Mesothelial cell of epicardium (in vitro differentiated cells): ENCODE measurements around the gene AFAP1L2. TPM values are rescaled to one million over a fixed set of nuclear protein-coding genes. Genes with fewer than 3 reads are reported as not detected.
A peak's percentile ranks its signal among the peaks of the same experiment; 100 is the strongest.

Experiments used
- DNase-seq, 2 experiments: peaks; one replicate each; pipeline ENCODE4 v3.0.0; 2021; ENCODE audit warnings: low spot score in 2 of 2; ENCODE audit not compliant: unreplicated experiment in 2 of 2
- H3K27ac Mint-ChIP-seq: 2 replicates; pipeline ENCODE4 v1.8.0; 2021; ENCODE audit warnings: mixed read lengths
- H3K27me3 Mint-ChIP-seq: 2 replicates; pipeline ENCODE4 v1.8.0; 2021; ENCODE audit warnings: low read depth, mixed read lengths
- H3K36me3 Mint-ChIP-seq: 2 replicates; pipeline ENCODE4 v1.8.0; 2021; ENCODE audit warnings: mixed read lengths
- H3K4me1 Mint-ChIP-seq: 2 replicates; pipeline ENCODE4 v1.8.0; 2021; ENCODE audit warnings: mixed read lengths
- H3K4me3 Mint-ChIP-seq: 2 replicates; pipeline ENCODE4 v1.8.0; 2021; ENCODE audit warnings: mild to moderate bottlenecking, moderate library complexity, mixed read lengths
- H3K9me3 Mint-ChIP-seq: 2 replicates; pipeline ENCODE4 v1.8.0; 2021; ENCODE audit warnings: mixed read lengths
- CTCF ChIP-seq: fragments of 200-600 bp; sonication (generic); IDR thresholded peaks from one replicate; pipeline ENCODE4 v1.5.0; 2021; ENCODE audit warnings: antibody characterized with exemption; ENCODE audit not compliant: unreplicated experiment
- total RNA-seq: library from RNA; stranded (reverse); gene quantifications from 3 replicates; pipeline ENCODE4 v1.2.1, GENCODE V29; 2021

The AFAP1L2 gene
- total RNA-seq, 1 donor from 2014 or later = 5.7 TPM

- Mint-ChIP-seq H3K4me3 (no peak overlapping the region), H3K27ac (no peak overlapping the region), H3K27me3 (no peaks in the 10 kb centered on the region), H3K36me3 (no peaks in the 10 kb centered on the region), H3K9me3 (no peaks in the 10 kb centered on the region), H3K4me1 (peaks cover 18% of the 10 kb centered on the region)
- no peak for DNase-seq
- TF ChIP-seq CTCF = no peak
Measured at GRCh38 chr10:114274616-114275453, 129.5 kb downstream of the AFAP1L2 start.

- DNase-seq = no peak
- Mint-ChIP-seq H3K4me3 (no peak overlapping the region), H3K9me3 (no peaks in the 10 kb centered on the region), H3K27me3 (no peaks in the 10 kb centered on the region), H3K36me3 (no peaks in the 10 kb centered on the region), H3K27ac (no peak overlapping the region), H3K4me1 (peaks cover 21% of the 10 kb centered on the region)
- TF ChIP-seq CTCF = no peak
Measured at GRCh38 chr10:114273910-114274309, 130.4 kb downstream of the AFAP1L2 start.

- H3K27me3 Mint-ChIP-seq = no peaks in the 10 kb centered on the region
- H3K27ac Mint-ChIP-seq = no peak overlapping the region
- H3K9me3 Mint-ChIP-seq = no peaks in the 10 kb centered on the region
- no peak for DNase-seq
- TF ChIP-seq CTCF = no peak
- H3K4me3 Mint-ChIP-seq = no peak overlapping the region
- no peaks in the 10 kb centered on the region for H3K36me3 Mint-ChIP-seq
- peaks cover 25% of the 10 kb centered on the region for H3K4me1 Mint-ChIP-seq
Measured at GRCh38 chr10:114272696-114273095, 131.6 kb downstream of the AFAP1L2 start.

- Mint-ChIP-seq H3K9me3 (no peaks in the 10 kb centered on the region), H3K27me3 (no peaks in the 10 kb centered on the region), H3K36me3 (no peaks in the 10 kb centered on the region), H3K27ac (no peak overlapping the region), H3K4me1 (peaks cover 29% of the 10 kb centered on the region), H3K4me3 (no peak overlapping the region)
- no peak for DNase-seq
- no peak for TF ChIP-seq CTCF
Measured at GRCh38 chr10:114271779-114272167, 132.5 kb downstream of the AFAP1L2 start.

GRCh38 chr10:114271075-114271778 lies 133.1 kb downstream of the AFAP1L2 start:
- Mint-ChIP-seq H3K27ac (peak overlapping the region; percentile 57), H3K4me3 (no peak overlapping the region), H3K4me1 (peaks cover 34% of the 10 kb centered on the region), H3K27me3 (no peaks in the 10 kb centered on the region), H3K36me3 (no peaks in the 10 kb centered on the region), H3K9me3 (no peaks in the 10 kb centered on the region)
- TF ChIP-seq CTCF = no peak
- DNase-seq = peak in 1 of 2 experiments; percentile 62
